HS-27A (cell line): Measurements from ENCODE around the gene GALNT14.
"Not testable (repeated sequence)": the region's sequence is repeated elsewhere in the genome, so short reads cannot be mapped to it uniquely, and the experiment has no call there.

Experiments
- DNase-seq: peaks from one replicate; pipeline ENCODE4 v3.0.0-alpha.2; 2012; ENCODE audit warnings: low read depth, missing footprints

Gene GALNT14

GRCh38 chr2:30939364-30939763 is 198.9 kb downstream of the GALNT14 start:
- DNase-seq = no peak

- DNase-seq = no peak
These were observed 200.0 kb downstream of the GALNT14 start for GRCh38 chr2:30938196-30938595.

- no peak for DNase-seq
These were observed 201.3 kb downstream of the GALNT14 start for GRCh38 chr2:30936977-30937376.

- DNase-seq = no peak
These were observed 202.4 kb downstream of the GALNT14 start for GRCh38 chr2:30935795-30936194.

GRCh38 chr2:30934066-30934465 is 204.2 kb downstream of the GALNT14 start:
- no peak for DNase-seq

- no peak for DNase-seq
These were observed 204.7 kb downstream of the GALNT14 start for GRCh38 chr2:30933496-30933895.

GRCh38 chr2:30932870-30933269 is 205.4 kb downstream of the GALNT14 start:
- DNase-seq = no peak

GRCh38 chr2:30931841-30932407 is 206.3 kb downstream of the GALNT14 start:
- no peak for DNase-seq

GRCh38 chr2:30930716-30931115 is 207.5 kb downstream of the GALNT14 start:
- no peak for DNase-seq

GRCh38 chr2:30927465-30928075 is 210.7 kb downstream of the GALNT14 start:
- DNase-seq = no peak

- no peak for DNase-seq
These were observed 211.6 kb downstream of the GALNT14 start for GRCh38 chr2:30926606-30927005.

GRCh38 chr2:30923623-30924022 is 214.6 kb downstream of the GALNT14 start:
- no peak for DNase-seq

- no peak for DNase-seq
These were observed 217.7 kb downstream of the GALNT14 start for GRCh38 chr2:30920511-30920910.

- no peak for DNase-seq
These were observed 222.8 kb downstream of the GALNT14 start for GRCh38 chr2:30915486-30915885.

GRCh38 chr2:30914456-30914855 is 223.8 kb downstream of the GALNT14 start:
- no peak for DNase-seq

- DNase-seq = no peak
These were observed 226.2 kb downstream of the GALNT14 start for GRCh38 chr2:30912056-30912455.

GRCh38 chr2:30911327-30911726 is 226.9 kb downstream of the GALNT14 start:
- DNase-seq = no peak

GRCh38 chr2:30910686-30911085 is 227.6 kb downstream of the GALNT14 start:
- DNase-seq = no peak

GRCh38 chr2:30904437-30904836 is 233.8 kb downstream of the GALNT14 start:
- not testable (repeated sequence) for DNase-seq

GRCh38 chr2:30903326-30903725 is 234.9 kb downstream of the GALNT14 start:
- DNase-seq = no peak

GRCh38 chr2:30900381-30900780 is 237.9 kb downstream of the GALNT14 start:
- no peak for DNase-seq

- DNase-seq = no peak
These were observed 238.7 kb downstream of the GALNT14 start for GRCh38 chr2:30899516-30900054.

GRCh38 chr2:30897539-30897938 is 240.7 kb downstream of the GALNT14 start:
- no peak for DNase-seq
